GM12878 (cell line): Measurements from ENCODE around the gene FCER2. TPM values are rescaled to one million over a fixed set of nuclear protein-coding genes. Genes with fewer than 3 reads are reported as not detected.

ENCODE experiments used
- ATAC-seq: fragments of 200-7000 bp; cut with Tn5 transposase; 3 replicates; pipeline ENCODE4 v1.9.1; 2020; ENCODE audit warnings: mild to moderate bottlenecking, moderate library complexity
- BruUV-seq: library from RNA; stranded (reverse); fragments of 400-500 nt; replicated peaks from 2 replicates; lab custom pipeline; 2021; lab: Mats Ljungman, UMichigan
- CTCF ChIA-PET: fragments of 300-600 bp; sonication (Branson Sonifier 250); formaldehyde crosslinking; extraction: SDS; loops from one replicate; lab custom pipeline; 2021; ENCODE audit warnings: inconsistent platforms; lab: Yijun Ruan, JAX
- POLR2A ChIA-PET: fragments of 350-600 bp; formaldehyde crosslinking; extraction: SDS; loops from one replicate; lab custom pipeline; 2021; ENCODE audit warnings: inconsistent platforms; lab: Charles Lee
- RAD21 ChIA-PET: fragments of 300-600 bp; sonication (Branson Sonifier 250); formaldehyde crosslinking; loops from one replicate; lab custom pipeline; 2023; ENCODE audit warnings: antibody characterized with exemption; ENCODE audit not compliant: unreplicated experiment; lab: Charles Lee
- SMC1A ChIA-PET: fragments of 300-600 bp; sonication (Branson Sonifier 250); formaldehyde crosslinking; loops from one replicate; lab custom pipeline; 2023; ENCODE audit not compliant: unreplicated experiment, uncharacterized antibody; lab: Charles Lee
- DNase-seq: peaks from one replicate; pipeline ENCODE4 v3.0.0-alpha.2; 2011; ENCODE audit warnings: low read depth, low spot score
- FAIRE-seq: peaks from 3 replicates; lab custom pipeline; 2011; peaks lifted over from hg19 to GRCh38; lab: Jason Lieb, UNC
- H2AFZ ChIP-seq: 2 replicates; pipeline ENCODE4 v1.6.0; 2011; ENCODE audit warnings: low read depth, low read length, control low read depth; ENCODE audit not compliant: control insufficient read depth
- H3K27ac ChIP-seq: 2 replicates; pipeline ENCODE4 v1.5.1; 2011; ENCODE audit warnings: control low read depth; ENCODE audit not compliant: control insufficient read depth, insufficient read depth
- H3K27me3 ChIP-seq, 2 experiments: replicated peaks in 1 of 2; 2 replicates each; pipeline versions ENCODE4 v1.6.0 to v1.6.1; 2011; ENCODE audit warnings: low read length in 1 of 2; ENCODE audit not compliant: control insufficient read depth in 2 of 2, insufficient read depth in 2 of 2
- H3K36me3 ChIP-seq, 2 experiments: 2 replicates each; pipeline ENCODE4 v1.5.1; 2011; ENCODE audit warnings: low read length in 1 of 2; ENCODE audit not compliant: control insufficient read depth in 2 of 2, insufficient read depth in 2 of 2
- H3K4me1 ChIP-seq: 2 replicates; pipeline ENCODE4 v1.6.1; 2011; ENCODE audit warnings: mild to moderate bottlenecking, low read length, moderate library complexity, mixed read lengths; ENCODE audit not compliant: control insufficient read depth, insufficient read depth
- H3K4me2 ChIP-seq: 2 replicates; pipeline ENCODE4 v1.6.0; 2011; ENCODE audit warnings: control low read depth; ENCODE audit not compliant: control insufficient read depth, insufficient read depth
- H3K4me3 ChIP-seq: fragments of 200-600 bp; sonication (generic); 2 replicates; pipeline ENCODE4 v1.5.1; 2016
- H3K79me2 ChIP-seq: 2 replicates; pipeline ENCODE4 v1.6.0; 2011; ENCODE audit warnings: low read length; ENCODE audit not compliant: control insufficient read depth, insufficient read depth
- H3K9ac ChIP-seq: 2 replicates; pipeline ENCODE4 v1.8.0; 2011; ENCODE audit warnings: low read length, control low read depth, mixed read lengths; ENCODE audit not compliant: control insufficient read depth, insufficient read depth
- H3K9me3 ChIP-seq: replicated peaks from 3 replicates; pipeline ENCODE4 v1.5.1; 2011; ENCODE audit warnings: mild to moderate bottlenecking, low read length; ENCODE audit not compliant: control insufficient read depth, insufficient read depth
- H4K20me1 ChIP-seq: 2 replicates; pipeline ENCODE4 v1.6.0; 2011; ENCODE audit not compliant: control insufficient read depth, insufficient read depth
- FOS ChIP-seq: IDR thresholded peaks from 3 replicates; pipeline ENCODE4 v1.6.1; 2011; ENCODE audit warnings: borderline replicate concordance; ENCODE audit not compliant: insufficient read length; ENCODE audit errors: extremely low read depth
- IKZF1 ChIP-seq: fragments of 450-650 bp; conservative IDR thresholded peaks from 2 replicates; pipeline ENCODE4 v1.6.1; 2017; ENCODE audit warnings: antibody characterized with exemption, mild to moderate bottlenecking
- MEF2A ChIP-seq: IDR thresholded peaks from 2 replicates; pipeline ENCODE4 v1.6.1; 2011; ENCODE audit warnings: low read depth, mild to moderate bottlenecking, low read length, moderate library complexity; ENCODE audit not compliant: insufficient read depth
- MTA2 ChIP-seq: fragments of 450-650 bp; IDR thresholded peaks from 2 replicates; pipeline ENCODE4 v1.6.1; 2016; ENCODE audit warnings: low read depth, mild to moderate bottlenecking, moderate library complexity
- NBN ChIP-seq: fragments of 450-650 bp; IDR thresholded peaks from 2 replicates; pipeline ENCODE4 v1.6.1; 2016
- NFIC ChIP-seq: IDR thresholded peaks from 2 replicates; pipeline ENCODE4 v1.6.1; 2012; ENCODE audit warnings: low read depth, mild to moderate bottlenecking, inconsistent platforms, low read length, moderate library complexity
- NR2C1 ChIP-seq: fragments of 450-650 bp; IDR thresholded peaks from 2 replicates; pipeline ENCODE4 v1.6.1; 2017; ENCODE audit warnings: antibody characterized with exemption, mild to moderate bottlenecking, moderate library complexity
- RFX5 ChIP-seq: IDR thresholded peaks from 2 replicates; pipeline ENCODE4 v1.6.1; 2011; ENCODE audit warnings: low read depth, low read length, improper control_type of control experiment
- SIX5 ChIP-seq: IDR thresholded peaks from 2 replicates; pipeline ENCODE4 v1.6.1; 2011; ENCODE audit warnings: mild to moderate bottlenecking, low read depth, low read length, moderate library complexity; ENCODE audit not compliant: severe bottlenecking
- TARDBP ChIP-seq: IDR thresholded peaks from 2 replicates; pipeline ENCODE4 v1.6.1; 2016; ENCODE audit warnings: borderline replicate concordance
- ZNF217 ChIP-seq: fragments of 450-650 bp; IDR thresholded peaks from 2 replicates; pipeline ENCODE4 v1.6.1; 2017; ENCODE audit warnings: antibody characterized with exemption, mild to moderate bottlenecking
- ZSCAN29 ChIP-seq: fragments of 450-650 bp; IDR thresholded peaks from 2 replicates; pipeline ENCODE4 v1.6.1; 2017; ENCODE audit warnings: mild to moderate bottlenecking, moderate library complexity
- WGBS: methylation state at CpG from one replicate; pipeline ENCODE4 v1.1.6; 2016; ENCODE audit warnings: low lambda C conversion rate; ENCODE audit not compliant: insufficient replicate concordance, insufficient coverage; ENCODE audit errors: missing lambda C conversion rate; 5-methylcytosine and 5-hydroxymethylcytosine counted together
- in situ Hi-C: fragments of 300-500 bp; cut with MboI; formaldehyde crosslinking; loops from 9 replicates; pipeline ENCODE4 v1.14.3; 2018; ENCODE audit warnings: mixed read lengths
- intact Hi-C: fragments of 100-400 bp; cut with micrococcal nuclease; formaldehyde crosslinking; loops from one replicate; pipeline ENCODE4 v1.14.2; 2022; ENCODE audit not compliant: unreplicated experiment
- polyA plus RNA-seq, 11 experiments: library from polyadenylated mRNA; depleted of rRNA in 4 of 11; unstranded in 6 of 11; stranded (reverse) in 5 of 11; fragments of >200 nt; fragmentation: Nextera tagmentation in 4 of 11; fragmentation: Illumina TruSeq in 1 of 11; extraction: Ambion mirVana in 4 of 11; extraction: Trizol in 1 of 11; gene quantifications; 1 replicate in 1 of 11; 2 replicates in 10 of 11; pipeline versions ENCODE4 v1.2.1 to v1.2.3, GENCODE V29; 2011 to 2016; ENCODE audit warnings: inconsistent platforms in 2 of 11, missing spikeins in 2 of 11, low read depth in 1 of 11
- total RNA-seq, 4 experiments: library from RNA; depleted of rRNA in 3 of 4; stranded (reverse); fragments of >200 nt in 3 of 4; fragmentation: Illumina TruSeq in 1 of 4; extraction: Trizol in 1 of 4; gene quantifications; 2 replicates each; pipeline versions ENCODE4 v1.2.1 to v1.2.3, GENCODE V29; 2013 to 2021
- TF ChIP-seq, protein P1 (sequence below): IDR thresholded peaks from 2 replicates; pipeline ENCODE4 v1.6.1; 2011; ENCODE audit warnings: mild to moderate bottlenecking, low read depth, low read length, moderate library complexity; ENCODE audit not compliant: insufficient replicate concordance
- TF ChIP-seq, protein P2 (sequence below): IDR thresholded peaks from 2 replicates; pipeline ENCODE4 v1.6.1; 2012; ENCODE audit warnings: low read depth, low read length, improper control_type of control experiment
- TF ChIP-seq, protein P3 (sequence below): IDR thresholded peaks from 2 replicates; pipeline ENCODE4 v1.6.1; 2011; ENCODE audit warnings: low read depth, low read length, improper control_type of control experiment, borderline replicate concordance
- TF ChIP-seq, protein P4 (sequence below): fragments of 450-650 bp; IDR thresholded peaks from 2 replicates; pipeline ENCODE4 v1.6.1; 2014; ENCODE audit warnings: mild to moderate bottlenecking

Gene FCER2
- total and polyA plus RNA-seq, 10 of the 15 experiments (the other 5 are each of a cell fraction or from before 2014, with no cell fraction given): 44.0 to 424 (median 241) TPM

DNA sequence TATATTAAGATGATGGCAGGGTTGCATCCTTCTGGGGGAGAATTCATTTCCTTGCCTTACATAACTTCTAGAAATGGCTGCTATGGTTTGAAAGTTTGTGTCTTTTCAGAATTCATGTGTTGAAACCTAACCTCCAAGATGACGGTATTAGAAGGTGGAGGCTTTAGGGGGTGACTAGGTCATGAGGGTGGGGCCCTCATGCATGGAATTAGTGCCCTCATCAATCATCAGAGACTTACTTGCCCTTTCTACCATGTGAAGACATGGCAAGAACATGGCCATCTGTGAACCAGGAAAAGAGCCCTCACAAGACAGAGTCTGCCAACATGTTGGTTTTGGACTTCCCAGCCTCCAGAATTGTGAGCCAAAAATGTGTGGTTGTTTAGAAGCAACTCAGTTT lies 14.8 kb upstream of the FCER2 start:
- H3K4me2 ChIP-seq: no peak overlapping the region
- DNase-seq (no peak), ATAC-seq (no peak), FAIRE-seq (no peak)
- no TSS peak for BruUV-seq
- H3K27ac ChIP-seq: no peak overlapping the region
- CTCF ChIA-PET: no interaction called here
- SMC1A ChIA-PET: no interaction called here
- TF ChIP-seq NR2C1 (no peak), IKZF1 (no peak), NFIC (no peak), TARDBP (no peak), NBN (no peak), SIX5 (no peak), FOS (no peak), MTA2 (no peak), RFX5 (no peak), ZSCAN29 (no peak), MEF2A (no peak), ZNF217 (no peak)
- TF ChIP-seq, protein P1, sequence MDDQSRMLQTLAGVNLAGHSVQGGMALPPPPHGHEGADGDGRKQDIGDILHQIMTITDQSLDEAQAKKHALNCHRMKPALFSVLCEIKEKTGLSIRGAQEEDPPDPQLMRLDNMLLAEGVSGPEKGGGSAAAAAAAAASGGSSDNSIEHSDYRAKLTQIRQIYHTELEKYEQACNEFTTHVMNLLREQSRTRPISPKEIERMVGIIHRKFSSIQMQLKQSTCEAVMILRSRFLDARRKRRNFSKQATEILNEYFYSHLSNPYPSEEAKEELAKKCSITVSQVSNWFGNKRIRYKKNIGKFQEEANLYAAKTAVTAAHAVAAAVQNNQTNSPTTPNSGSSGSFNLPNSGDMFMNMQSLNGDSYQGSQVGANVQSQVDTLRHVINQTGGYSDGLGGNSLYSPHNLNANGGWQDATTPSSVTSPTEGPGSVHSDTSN: no peak
- TF ChIP-seq, protein P2, sequence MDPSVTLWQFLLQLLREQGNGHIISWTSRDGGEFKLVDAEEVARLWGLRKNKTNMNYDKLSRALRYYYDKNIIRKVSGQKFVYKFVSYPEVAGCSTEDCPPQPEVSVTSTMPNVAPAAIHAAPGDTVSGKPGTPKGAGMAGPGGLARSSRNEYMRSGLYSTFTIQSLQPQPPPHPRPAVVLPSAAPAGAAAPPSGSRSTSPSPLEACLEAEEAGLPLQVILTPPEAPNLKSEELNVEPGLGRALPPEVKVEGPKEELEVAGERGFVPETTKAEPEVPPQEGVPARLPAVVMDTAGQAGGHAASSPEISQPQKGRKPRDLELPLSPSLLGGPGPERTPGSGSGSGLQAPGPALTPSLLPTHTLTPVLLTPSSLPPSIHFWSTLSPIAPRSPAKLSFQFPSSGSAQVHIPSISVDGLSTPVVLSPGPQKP: no peak
- TF ChIP-seq, protein P3, sequence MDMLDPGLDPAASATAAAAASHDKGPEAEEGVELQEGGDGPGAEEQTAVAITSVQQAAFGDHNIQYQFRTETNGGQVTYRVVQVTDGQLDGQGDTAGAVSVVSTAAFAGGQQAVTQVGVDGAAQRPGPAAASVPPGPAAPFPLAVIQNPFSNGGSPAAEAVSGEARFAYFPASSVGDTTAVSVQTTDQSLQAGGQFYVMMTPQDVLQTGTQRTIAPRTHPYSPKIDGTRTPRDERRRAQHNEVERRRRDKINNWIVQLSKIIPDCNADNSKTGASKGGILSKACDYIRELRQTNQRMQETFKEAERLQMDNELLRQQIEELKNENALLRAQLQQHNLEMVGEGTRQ: no peak
- TF ChIP-seq, protein P4, sequence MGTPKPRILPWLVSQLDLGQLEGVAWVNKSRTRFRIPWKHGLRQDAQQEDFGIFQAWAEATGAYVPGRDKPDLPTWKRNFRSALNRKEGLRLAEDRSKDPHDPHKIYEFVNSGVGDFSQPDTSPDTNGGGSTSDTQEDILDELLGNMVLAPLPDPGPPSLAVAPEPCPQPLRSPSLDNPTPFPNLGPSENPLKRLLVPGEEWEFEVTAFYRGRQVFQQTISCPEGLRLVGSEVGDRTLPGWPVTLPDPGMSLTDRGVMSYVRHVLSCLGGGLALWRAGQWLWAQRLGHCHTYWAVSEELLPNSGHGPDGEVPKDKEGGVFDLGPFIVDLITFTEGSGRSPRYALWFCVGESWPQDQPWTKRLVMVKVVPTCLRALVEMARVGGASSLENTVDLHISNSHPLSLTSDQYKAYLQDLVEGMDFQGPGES: no peak
- 100% methylated on average over 1 of the region's 1 CpG for WGBS
- H3K9ac ChIP-seq: no peak overlapping the region
- H3K27me3 ChIP-seq: no peaks in the 10 kb centered on the region
- POLR2A ChIA-PET: interaction anchor here (1.0 kb wide), 1 partner anchor 18 kb away, joined by 3 read pairs; no protein-coding TSS in a partner anchor
- H3K4me3 ChIP-seq: no peak overlapping the region
- H2AFZ ChIP-seq: no peak overlapping the region
- RAD21 ChIA-PET: no interaction called here
- in situ Hi-C loops: no loop called here
- no peaks in the 10 kb centered on the region for H4K20me1 ChIP-seq
- H3K9me3 ChIP-seq: peaks cover 8% of the 10 kb centered on the region; the same call in 2 of the 3 replicates
- H3K36me3 ChIP-seq: no peaks in the 10 kb centered on the region
- no peaks in the 10 kb centered on the region for H3K79me2 ChIP-seq
- intact Hi-C loops: no loop called here
- peaks cover 13% of the 10 kb centered on the region for H3K4me1 ChIP-seq
